Measurements from ENCODE around the gene BORCS6. TPM values are rescaled to one million over a fixed set of nuclear protein-coding genes. Genes with fewer than 3 reads are reported as not detected.

BORCS6 gene
- polyA plus RNA-seq, 1 donor from 2014 or later: 12.1 TPM

- H3K4me3 ChIP-seq (ENCODE audit: low read length): peak within 1 kb of the TSS; percentile 94
- H2AFZ ChIP-seq (ENCODE audit: low read depth, low read length): peak within 1 kb of the TSS; percentile 96
- H3F3A ChIP-seq (ENCODE audit: insufficient read depth, low read length, poor library complexity, severe bottlenecking): no peaks in the 10 kb centered on the region
- H3K79me2 ChIP-seq (replicated peaks; ENCODE audit: insufficient read depth, low read length): peaks cover 45% of the 10 kb centered on the region
- peak within 1 kb of the TSS; percentile 96 for H3K4me2 ChIP-seq (ENCODE audit: low read length)
- no peak for TF ChIP-seq EZH2 (IDR thresholded peaks at IDR 0.05; ENCODE audit: borderline replicate concordance, insufficient read depth, low read length, poor library complexity, severe bottlenecking)
- TF ChIP-seq REST (IDR thresholded peaks at IDR 0.05; ENCODE audit: borderline replicate concordance): peak; percentile 85
- TF ChIP-seq TAF1 (IDR thresholded peaks at IDR 0.05; ENCODE audit: low read depth): peak; percentile 91
- peak; percentile 85 for TF ChIP-seq MXI1 (conservative IDR thresholded peaks at IDR 0.05; ENCODE audit: poor library complexity, severe bottlenecking)
- peak; percentile 32 for TF ChIP-seq SMC3 (conservative IDR thresholded peaks at IDR 0.05; ENCODE audit: poor library complexity)
- peak; percentile 98 for TF ChIP-seq POLR2AphosphoS5 (IDR thresholded peaks at IDR 0.05)
- TF ChIP-seq EP300 (conservative IDR thresholded peaks at IDR 0.05; ENCODE audit: poor library complexity, severe bottlenecking): peak; percentile 63
- TF ChIP-seq RAD21 (conservative IDR thresholded peaks at IDR 0.05): peak; percentile 25
- no peak for TF ChIP-seq CTCF (IDR thresholded peaks at IDR 0.05; ENCODE audit: poor library complexity, severe bottlenecking)
- no peaks in the 10 kb centered on the region for H3K9me3 ChIP-seq (ENCODE audit: low read length)
- peaks cover 11% of the 10 kb centered on the region for H4K20me1 ChIP-seq (ENCODE audit: insufficient read depth)
- H3K27ac ChIP-seq (ENCODE audit: low read length): peak within 1 kb of the TSS; percentile 91
- H3K9ac ChIP-seq (ENCODE audit: low read length): peak within 1 kb of the TSS; percentile 99
- no peaks in the 10 kb centered on the region for H3K27me3 ChIP-seq (ENCODE audit: insufficient read depth, low read depth, low read length)
- H3K36me3 ChIP-seq (ENCODE audit: insufficient read depth, low read length): no peaks in the 10 kb centered on the region
- H3K9me2 ChIP-seq (ENCODE audit: insufficient read depth, low read length): no peaks in the 10 kb centered on the region
Observed at GRCh38 chr17:8162233-8162996, 27.6 kb downstream of the BORCS6 start, which contains the start of gene VAMP2. TSS of gene VAMP2 (minus strand) at chr17:8162948. CDS start at chr17:8162879, 69 bp downstream.

- no peak for TF ChIP-seq MXI1 (conservative IDR thresholded peaks at IDR 0.05; ENCODE audit: poor library complexity, severe bottlenecking)
- TF ChIP-seq TAF1 (IDR thresholded peaks at IDR 0.05; ENCODE audit: low read depth): no peak
- TF ChIP-seq REST (IDR thresholded peaks at IDR 0.05; ENCODE audit: borderline replicate concordance): no peak
- no peak for TF ChIP-seq EZH2 (IDR thresholded peaks at IDR 0.05; ENCODE audit: borderline replicate concordance, insufficient read depth, low read length, poor library complexity, severe bottlenecking)
- no peak for TF ChIP-seq CTCF (IDR thresholded peaks at IDR 0.05; ENCODE audit: poor library complexity, severe bottlenecking)
- TF ChIP-seq EP300 (conservative IDR thresholded peaks at IDR 0.05; ENCODE audit: poor library complexity, severe bottlenecking): no peak
- no peak for TF ChIP-seq SMC3 (conservative IDR thresholded peaks at IDR 0.05; ENCODE audit: poor library complexity)
- TF ChIP-seq RAD21 (conservative IDR thresholded peaks at IDR 0.05): no peak
- TF ChIP-seq POLR2AphosphoS5 (IDR thresholded peaks at IDR 0.05): no peak
- no peaks in the 10 kb centered on the region for H3F3A ChIP-seq (ENCODE audit: insufficient read depth, low read length, poor library complexity, severe bottlenecking)
- peaks cover 11% of the 10 kb centered on the region for H4K20me1 ChIP-seq (ENCODE audit: insufficient read depth)
- peak overlapping the region; percentile 87 for H3K27ac ChIP-seq (ENCODE audit: low read length)
- no peaks in the 10 kb centered on the region for H3K9me3 ChIP-seq (ENCODE audit: low read length)
- no peaks in the 10 kb centered on the region for H3K36me3 ChIP-seq (ENCODE audit: insufficient read depth, low read length)
- no peak overlapping the region for H2AFZ ChIP-seq (ENCODE audit: low read depth, low read length)
- peaks cover 45% of the 10 kb centered on the region for H3K79me2 ChIP-seq (replicated peaks; ENCODE audit: insufficient read depth, low read length)
- H3K9ac ChIP-seq (ENCODE audit: low read length): peak overlapping the region; percentile 99
- peak overlapping the region; percentile 96 for H3K4me2 ChIP-seq (ENCODE audit: low read length)
- H3K4me3 ChIP-seq (ENCODE audit: low read length): peak overlapping the region; percentile 94
- H3K9me2 ChIP-seq (ENCODE audit: insufficient read depth, low read length): no peaks in the 10 kb centered on the region
- no peaks in the 10 kb centered on the region for H3K27me3 ChIP-seq (ENCODE audit: insufficient read depth, low read depth, low read length)
Observed at GRCh38 chr17:8161289-8162232, 28.4 kb downstream of the BORCS6 start.
